Measurements from ENCODE around the gene REXO5. TPM values are rescaled to one million over a fixed set of nuclear protein-coding genes. Genes with fewer than 3 reads are reported as not detected.

The REXO5 gene
- total and polyA plus RNA-seq, 9 donors = 0.73 to 7.6 (median 3.5) TPM

DNA sequence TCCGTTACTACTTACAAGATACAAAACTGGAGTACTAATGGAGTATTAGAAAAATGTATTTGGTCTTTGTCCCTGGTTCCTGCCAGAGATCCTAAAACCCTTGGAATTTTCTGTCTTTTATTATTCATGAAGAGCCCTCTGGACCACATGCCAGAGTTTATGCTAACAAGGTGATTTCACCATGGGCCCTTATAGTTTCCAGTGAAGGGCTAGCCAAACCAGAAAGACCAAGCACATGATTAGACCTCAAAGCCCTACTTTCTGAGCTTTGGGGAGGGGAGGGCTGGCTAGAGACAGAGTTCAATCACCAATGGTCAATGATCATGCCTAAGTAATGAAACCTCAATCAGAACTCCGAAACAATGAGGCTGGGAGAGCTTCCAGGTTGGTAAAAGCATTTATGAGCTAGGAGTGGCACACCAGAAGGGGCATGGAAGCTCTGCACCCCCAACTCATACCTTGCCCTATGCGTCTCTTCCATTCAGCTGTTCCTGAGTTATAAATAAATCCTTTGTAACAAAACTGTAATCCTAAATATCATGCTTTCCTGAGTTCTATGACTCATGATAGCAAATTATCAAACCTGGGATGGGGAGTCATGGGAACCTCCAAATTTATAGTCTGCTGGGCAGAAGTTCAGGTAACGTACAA lies 83.4 kb downstream of the REXO5 start:
- Histone ChIP-seq H3K36me3 (no peaks in the 10 kb centered on the region), H3K4me3 (no peak overlapping the region), H3K4me1 (ENCODE audit: insufficient read depth) (peaks cover 2% of the 10 kb centered on the region), H3K27me3 (no peaks in the 10 kb centered on the region), H3K27ac (no peak overlapping the region), H3K9me3 (no peaks in the 10 kb centered on the region)
- no peak for DNase-seq
- WGBS, 3 donors = 92 to 94% (median 93%) methylated on average over 4 of the region's 4 CpGs
- intact Hi-C loops (cut with DNase I) = no loop called here
- TF ChIP-seq POLR2A (IDR thresholded peaks at IDR 0.05) (no peak), EP300 (IDR thresholded peaks at IDR 0.05) (no peak), CTCF (IDR thresholded peaks at IDR 0.05) (no peak)

DNA sequence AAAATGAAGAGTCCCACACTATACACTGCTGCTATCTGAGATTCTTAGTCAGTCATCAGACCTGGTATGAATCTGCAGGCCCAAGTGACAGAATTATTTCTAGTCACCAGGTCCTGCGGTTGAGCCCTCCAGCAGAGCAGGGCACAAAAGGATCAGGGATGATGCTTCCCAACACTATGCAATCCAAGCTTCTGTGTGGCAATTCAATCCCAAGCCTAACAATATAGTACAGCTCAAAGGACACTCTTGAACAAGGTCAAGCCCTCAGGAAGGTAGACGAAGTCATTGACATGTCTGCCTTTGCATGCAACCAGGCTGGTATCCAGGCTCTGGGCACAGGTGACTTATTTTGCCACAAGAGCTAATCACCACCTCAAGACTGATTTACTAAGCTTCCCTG lies 88.1 kb downstream of the REXO5 start:
- Histone ChIP-seq H3K36me3 (no peaks in the 10 kb centered on the region), H3K4me1 (ENCODE audit: insufficient read depth) (no peaks in the 10 kb centered on the region)
- 87 to 100% (median 93%) methylated on average over 2 of the region's 2 CpGs for WGBS, 3 donors

GRCh38 chr16:20897253-20897897 lies 91.0 kb downstream of the REXO5 start:
- Histone ChIP-seq H3K4me3 (no peak overlapping the region), H3K4me1 (ENCODE audit: insufficient read depth) (peaks cover 4% of the 10 kb centered on the region), H3K27me3 (no peaks in the 10 kb centered on the region), H3K9me3 (no peaks in the 10 kb centered on the region), H3K36me3 (no peaks in the 10 kb centered on the region), H3K27ac (no peak overlapping the region)
- intact Hi-C loops (cut with DNase I) = no loop called here
- TF ChIP-seq EP300 (IDR thresholded peaks at IDR 0.05) = no peak
- no peak for TF ChIP-seq POLR2A (IDR thresholded peaks at IDR 0.05)
- TF ChIP-seq CTCF (IDR thresholded peaks at IDR 0.05) = no peak
- DNase-seq = no peak
- 79 to 93% (median 92%) methylated on average over 4 of the region's 4 CpGs for WGBS, 3 donors

More for the DNA sequence above, 88.1 kb downstream of the REXO5 start:
- TF ChIP-seq POLR2A (IDR thresholded peaks at IDR 0.05) = no peak
- TF ChIP-seq CTCF (IDR thresholded peaks at IDR 0.05) = no peak
- no peak for TF ChIP-seq EP300 (IDR thresholded peaks at IDR 0.05)
- H3K27ac ChIP-seq = no peak overlapping the region
- intact Hi-C loops (cut with DNase I) = no loop called here
- no peak overlapping the region for H3K4me3 ChIP-seq
- H3K27me3 ChIP-seq = no peaks in the 10 kb centered on the region
- H3K9me3 ChIP-seq = no peaks in the 10 kb centered on the region
- DNase-seq = no peak

DNA sequence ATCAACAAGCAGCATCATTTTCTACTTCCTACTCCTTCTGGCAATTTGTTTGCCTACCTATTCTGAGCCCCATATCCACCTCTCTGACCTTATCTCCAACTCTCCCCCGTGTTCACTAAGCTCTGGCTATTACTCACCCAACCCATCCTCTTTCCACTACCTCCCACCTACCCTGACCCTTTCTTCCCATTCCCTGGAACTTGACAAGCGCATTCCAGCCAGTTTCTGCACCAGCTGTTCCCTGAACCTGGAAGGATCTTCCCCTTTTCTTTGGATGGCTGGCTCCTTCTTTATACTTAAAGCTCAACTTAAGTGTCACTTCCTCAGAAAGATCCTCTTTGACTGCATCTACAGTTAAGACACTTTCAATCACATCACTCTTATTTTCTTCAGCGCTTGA lies 91.6 kb downstream of the REXO5 start:
- no peaks in the 10 kb centered on the region for H3K9me3 ChIP-seq
- no peak for TF ChIP-seq EP300 (IDR thresholded peaks at IDR 0.05)
- TF ChIP-seq POLR2A (IDR thresholded peaks at IDR 0.05) = no peak
- no peak for TF ChIP-seq CTCF (IDR thresholded peaks at IDR 0.05)
- no peaks in the 10 kb centered on the region for H3K27me3 ChIP-seq
- intact Hi-C loops (cut with DNase I) = no loop called here
- DNase-seq = no peak
- H3K27ac ChIP-seq = no peak overlapping the region
- no peaks in the 10 kb centered on the region for H3K36me3 ChIP-seq
- no peak overlapping the region for H3K4me3 ChIP-seq
- peaks cover 4% of the 10 kb centered on the region for H3K4me1 ChIP-seq (ENCODE audit: insufficient read depth)
- WGBS, 3 donors = 61 to 69% (median 62%) methylated on average over 3 of the region's 3 CpGs

Data from ovary (tissue), 9 donors.